HG03378 (cell line): Measurements from ENCODE around the gene CELA2A.
"Not testable (repeated sequence)": the region's sequence is repeated elsewhere in the genome, so short reads cannot be mapped to it uniquely, and the experiment has no call there.

Experiments used
- ATAC-seq: cut with Tn5 transposase; IDR thresholded peaks from one replicate; pipeline ENCODE4 v1.9.1; 2021; ENCODE audit warnings: mild to moderate bottlenecking, moderate library complexity; ENCODE audit not compliant: unreplicated experiment

The CELA2A gene

GRCh38 chr1:15424981-15425380, 31.6 kb upstream of the CELA2A start:
- no peak for ATAC-seq

- no peak for ATAC-seq
Measured at GRCh38 chr1:15425521-15425920, 31.0 kb upstream of the CELA2A start.

- ATAC-seq = no peak
Measured at GRCh38 chr1:15425958-15426357, 30.6 kb upstream of the CELA2A start.

GRCh38 chr1:15426492-15427279, 29.8 kb upstream of the CELA2A start:
- ATAC-seq = no peak

GRCh38 chr1:15427280-15427666, 29.3 kb upstream of the CELA2A start:
- ATAC-seq = no peak

- ATAC-seq = not testable (repeated sequence)
Measured at GRCh38 chr1:15428252-15428651, 28.3 kb upstream of the CELA2A start.

GRCh38 chr1:15428815-15429435, 27.6 kb upstream of the CELA2A start:
- no peak for ATAC-seq

GRCh38 chr1:15429701-15430149, 26.8 kb upstream of the CELA2A start:
- no peak for ATAC-seq

GRCh38 chr1:15430787-15431570, 25.6 kb upstream of the CELA2A start:
- no peak for ATAC-seq

GRCh38 chr1:15431571-15431948, 25.0 kb upstream of the CELA2A start:
- ATAC-seq = no peak

- ATAC-seq = no peak
Measured at GRCh38 chr1:15432324-15432723, 24.2 kb upstream of the CELA2A start.

- no peak for ATAC-seq
Measured at GRCh38 chr1:15433471-15433870, 23.1 kb upstream of the CELA2A start.

GRCh38 chr1:15434739-15435138, 21.8 kb upstream of the CELA2A start:
- not testable (repeated sequence) for ATAC-seq

- ATAC-seq = no peak
Measured at GRCh38 chr1:15435239-15436077, 21.1 kb upstream of the CELA2A start.

- no peak for ATAC-seq
Measured at GRCh38 chr1:15436881-15437442, 19.6 kb upstream of the CELA2A start.

GRCh38 chr1:15439325-15439724, 17.2 kb upstream of the CELA2A start:
- ATAC-seq = no peak

GRCh38 chr1:15440357-15440756, 16.2 kb upstream of the CELA2A start:
- no peak for ATAC-seq

GRCh38 chr1:15441247-15441646, 15.3 kb upstream of the CELA2A start:
- ATAC-seq = no peak

- ATAC-seq = no peak
Measured at GRCh38 chr1:15442119-15442518, 14.4 kb upstream of the CELA2A start.

GRCh38 chr1:15442759-15443158, 13.8 kb upstream of the CELA2A start:
- ATAC-seq = no peak

GRCh38 chr1:15443281-15443680, 13.3 kb upstream of the CELA2A start:
- ATAC-seq = no peak
